OCI-LY7 (cell line): ENCODE results near the gene TTC28. TPM values are rescaled to one million over a fixed set of nuclear protein-coding genes. Genes with fewer than 3 reads are reported as not detected.

Source experiments
- BruUV-seq: library from RNA; stranded (reverse); fragments of 400-500 nt; replicated peaks from 2 replicates; lab custom pipeline; 2021; lab: Mats Ljungman, UMichigan
- CTCF ChIA-PET: fragments of 300-600 bp; sonication (Branson Sonifier 250); formaldehyde crosslinking; loops from one replicate; lab custom pipeline; 2022; ENCODE audit warnings: antibody characterized with exemption; ENCODE audit not compliant: unreplicated experiment; lab: Charles Lee
- POLR2A ChIA-PET: fragments of 300-600 bp; sonication (Branson Sonifier 250); formaldehyde crosslinking; loops from one replicate; lab custom pipeline; 2022; ENCODE audit warnings: antibody characterized with exemption; lab: Charles Lee
- DNase-seq: peaks from one replicate; pipeline ENCODE4 v3.0.0-alpha.2; 2015; ENCODE audit warnings: low spot score
- H2AFZ ChIP-seq: fragments of 200-600 bp; sonication (generic), shearing (Covaris generic); 2 replicates; pipeline ENCODE4 v1.6.1; 2014; ENCODE audit warnings: mild to moderate bottlenecking, antibody characterized with exemption, low read length, moderate library complexity
- H3K27ac ChIP-seq: fragments of 200-600 bp; sonication (generic); 2 replicates; pipeline ENCODE4 v1.5.1; 2014; ENCODE audit warnings: mixed run types, low read depth, mild to moderate bottlenecking, moderate library complexity, low read length, inconsistent platforms; ENCODE audit not compliant: poor library complexity, severe bottlenecking
- H3K36me3 ChIP-seq: fragments of 200-600 bp; sonication (generic); 2 replicates; pipeline ENCODE4 v1.6.1; 2014; ENCODE audit warnings: mild to moderate bottlenecking, antibody characterized with exemption, low read length, moderate library complexity, mixed read lengths; ENCODE audit not compliant: insufficient read depth
- H3K4me1 ChIP-seq: fragments of 200-600 bp; sonication (generic); 2 replicates; pipeline ENCODE4 v1.5.1; 2014; ENCODE audit warnings: mild to moderate bottlenecking, low read length; ENCODE audit not compliant: insufficient read depth, poor library complexity, severe bottlenecking
- H3K4me2 ChIP-seq: fragments of 200-600 bp; sonication (generic); 2 replicates; pipeline ENCODE4 v1.6.1; 2014; ENCODE audit warnings: mild to moderate bottlenecking, low read length
- H3K4me3 ChIP-seq: fragments of 200-600 bp; sonication (generic); 2 replicates; pipeline ENCODE4 v1.5.1; 2014; ENCODE audit warnings: mild to moderate bottlenecking, low read depth, low read length; ENCODE audit not compliant: poor library complexity, severe bottlenecking
- H3K79me2 ChIP-seq: fragments of 200-600 bp; sonication (generic); 2 replicates; pipeline ENCODE4 v1.6.1; 2016; ENCODE audit warnings: low read depth, mild to moderate bottlenecking, low read length, moderate library complexity, mixed read lengths; ENCODE audit not compliant: insufficient read depth
- H3K9me2 ChIP-seq: fragments of 200-600 bp; sonication (generic); 2 replicates; pipeline ENCODE4 v1.6.1; 2016; ENCODE audit warnings: mild to moderate bottlenecking, low read length, mixed read lengths; ENCODE audit not compliant: insufficient read depth
- H3K9me3 ChIP-seq: fragments of 200-600 bp; sonication (generic); 2 replicates; pipeline ENCODE4 v1.6.1; 2014; ENCODE audit warnings: mild to moderate bottlenecking, mixed run types, low read length, mixed read lengths
- H4K20me1 ChIP-seq: fragments of 200-600 bp; sonication (generic); 2 replicates; pipeline ENCODE4 v1.6.1; 2014; ENCODE audit warnings: mild to moderate bottlenecking, antibody characterized with exemption, low read length, moderate library complexity, mixed read lengths; ENCODE audit not compliant: insufficient read depth
- CTCF ChIP-seq: fragments of 200-600 bp; sonication (generic); conservative IDR thresholded peaks from 2 replicates; pipeline ENCODE4 v1.5.1; 2014; ENCODE audit warnings: mild to moderate bottlenecking, antibody characterized with exemption, low read length, moderate library complexity, mixed read lengths
- EZH2phosphoT487 ChIP-seq: fragments of 200-600 bp; sonication (generic); IDR thresholded peaks from 2 replicates; pipeline ENCODE4 v1.6.1; 2018; ENCODE audit warnings: low read depth, borderline replicate concordance, mild to moderate bottlenecking, mixed run types, antibody characterized with exemption, low read length, moderate library complexity, mixed read lengths
- intact Hi-C: fragments of 100-400 bp; cut with micrococcal nuclease; formaldehyde crosslinking; loops from one replicate; pipeline ENCODE4 v1.10.0; 2022; ENCODE audit not compliant: unreplicated experiment
- total RNA-seq, 2 experiments: library from RNA; depleted of rRNA in 1 of 2; stranded (reverse); fragments of >200 nt in 1 of 2; shearing (Covaris generic) in 1 of 2; gene quantifications; 2 replicates each; pipeline ENCODE4 v1.2.3, GENCODE V29; 2014 to 2022

The TTC28 gene
- total RNA-seq, 2 experiments from 2014 or later: under 0.01 to 0.55 TPM

- intact Hi-C loops: no loop called here
- H3K36me3 ChIP-seq: no peaks in the 10 kb centered on the region
- H3K9me3 ChIP-seq: no peaks in the 10 kb centered on the region
- H3K4me1 ChIP-seq: no peaks in the 10 kb centered on the region
- no peak overlapping the region for H3K27ac ChIP-seq
- no peak for DNase-seq
- ChIA-PET CTCF (no interaction called here), POLR2A (no interaction called here)
- H3K4me2 ChIP-seq: no peak overlapping the region
- TF ChIP-seq CTCF: no peak
- no peak for TF ChIP-seq EZH2phosphoT487
- no peaks in the 10 kb centered on the region for H4K20me1 ChIP-seq
- H3K79me2 ChIP-seq: no peaks in the 10 kb centered on the region
- no peaks in the 10 kb centered on the region for H3K9me2 ChIP-seq
- no peak overlapping the region for H3K4me3 ChIP-seq
- no TSS peak for BruUV-seq
- no peak overlapping the region for H2AFZ ChIP-seq
Observed at GRCh38 chr22:28410050-28410816, 269.4 kb downstream of the TTC28 start.

- Histone ChIP-seq H3K9me2 (no peaks in the 10 kb centered on the region), H4K20me1 (no peaks in the 10 kb centered on the region), H3K4me1 (no peaks in the 10 kb centered on the region), H3K4me2 (no peak overlapping the region), H3K4me3 (no peak overlapping the region), H3K36me3 (no peaks in the 10 kb centered on the region), H3K79me2 (no peaks in the 10 kb centered on the region), H3K9me3 (no peaks in the 10 kb centered on the region), H3K27ac (no peak overlapping the region), H2AFZ (no peak overlapping the region)
- ChIA-PET CTCF (no interaction called here), POLR2A (interaction anchor here (0.6 kb wide), 1 partner anchor 857 kb away, joined by 3 read pairs; no protein-coding TSS in a partner anchor)
- TF ChIP-seq CTCF (no peak), EZH2phosphoT487 (no peak)
- no peak for DNase-seq
- intact Hi-C loops: no loop called here
- no TSS peak for BruUV-seq
Observed at GRCh38 chr22:28408709-28409108, 270.9 kb downstream of the TTC28 start.

GRCh38 chr22:28407645-28408044 is 272.0 kb downstream of the TTC28 start:
- no TSS peak for BruUV-seq
- DNase-seq: no peak
- Histone ChIP-seq H4K20me1 (no peaks in the 10 kb centered on the region), H2AFZ (no peak overlapping the region), H3K9me3 (no peaks in the 10 kb centered on the region), H3K4me3 (no peak overlapping the region), H3K4me2 (no peak overlapping the region), H3K36me3 (no peaks in the 10 kb centered on the region), H3K9me2 (no peaks in the 10 kb centered on the region), H3K4me1 (no peaks in the 10 kb centered on the region), H3K27ac (no peak overlapping the region), H3K79me2 (no peaks in the 10 kb centered on the region)
- intact Hi-C loops: no loop called here
- ChIA-PET CTCF (no interaction called here), POLR2A (no interaction called here)
- TF ChIP-seq CTCF (no peak), EZH2phosphoT487 (no peak)
